DND-41 (cell line): ENCODE data around the gene LHX6.

Experiments
- CTCF ChIP-seq: IDR thresholded peaks from 2 replicates; pipeline ENCODE4 v1.5.1; 2012; ENCODE audit warnings: borderline replicate concordance, low read length, moderate library complexity, mild to moderate bottlenecking; ENCODE audit not compliant: poor library complexity, severe bottlenecking; ENCODE audit errors: extremely low read depth
- EZH2 ChIP-seq: IDR thresholded peaks from 3 replicates; pipeline ENCODE4 v1.6.1; 2012; ENCODE audit warnings: borderline replicate concordance, low read depth, mild to moderate bottlenecking, moderate library complexity, low read length, inconsistent platforms; ENCODE audit not compliant: severe bottlenecking

- no peak for TF ChIP-seq CTCF
- TF ChIP-seq EZH2 = no peak
These were observed 704 bp upstream of the LHX6 start for GRCh38 chr9:122229485-122229837.
